HEK293T (cell line): Measurements from ENCODE around the gene LRBA.

ENCODE experiments used
- CTCF ChIA-PET: fragments of 350-600 bp; formaldehyde crosslinking; extraction: SDS; loops from one replicate; lab custom pipeline; 2021; ENCODE audit warnings: antibody characterized with exemption, inconsistent platforms; lab: Yijun Ruan, JAX
- POLR2A ChIA-PET: fragments of 350-600 bp; formaldehyde crosslinking; extraction: SDS; loops from one replicate; lab custom pipeline; 2020; ENCODE audit warnings: antibody characterized with exemption, inconsistent platforms; lab: Yijun Ruan, JAX
- DNase-seq: peaks from one replicate; pipeline ENCODE4 v3.0.0; 2012; ENCODE audit warnings: mixed read lengths; ENCODE audit errors: extremely low spot score
- ARNT ChIP-seq: fragments of 450-650 bp; IDR thresholded peaks from 2 replicates; pipeline ENCODE4 v1.6.1; 2017; ENCODE audit warnings: mild to moderate bottlenecking
- BHLHE40 ChIP-seq: fragments of 450-650 bp; IDR thresholded peaks from 2 replicates; pipeline ENCODE4 v1.6.1; 2016; ENCODE audit warnings: mild to moderate bottlenecking, moderate library complexity, borderline replicate concordance
- CTBP1 ChIP-seq: fragments of 450-650 bp; IDR thresholded peaks from 2 replicates; pipeline ENCODE4 v1.6.1; 2016; ENCODE audit warnings: borderline replicate concordance
- ELF4 ChIP-seq: fragments of 450-650 bp; IDR thresholded peaks from 2 replicates; pipeline ENCODE4 v1.6.1; 2017; ENCODE audit warnings: antibody characterized with exemption
- FOXA1 ChIP-seq: fragments of 450-650 bp; IDR thresholded peaks from 2 replicates; pipeline ENCODE4 v1.6.1; 2016; ENCODE audit warnings: mild to moderate bottlenecking
- FOXK2 ChIP-seq: fragments of 450-650 bp; IDR thresholded peaks from 2 replicates; pipeline ENCODE4 v1.6.1; 2016; ENCODE audit warnings: mild to moderate bottlenecking
- FOXM1 ChIP-seq: fragments of 450-650 bp; IDR thresholded peaks from 2 replicates; pipeline ENCODE4 v1.6.1; 2017; ENCODE audit warnings: mild to moderate bottlenecking, borderline replicate concordance
- HDGF ChIP-seq: fragments of 450-650 bp; IDR thresholded peaks from 2 replicates; pipeline ENCODE4 v1.6.1; 2017; ENCODE audit warnings: antibody characterized with exemption, borderline replicate concordance
- L3MBTL2 ChIP-seq: fragments of 450-650 bp; conservative IDR thresholded peaks from 2 replicates; pipeline ENCODE4 v1.6.1; 2016; ENCODE audit warnings: mild to moderate bottlenecking
- LEF1 ChIP-seq: fragments of 450-650 bp; IDR thresholded peaks from 2 replicates; pipeline ENCODE4 v1.6.1; 2017; ENCODE audit warnings: mild to moderate bottlenecking, borderline replicate concordance
- NFRKB ChIP-seq: fragments of 450-650 bp; IDR thresholded peaks from 2 replicates; pipeline ENCODE4 v1.6.1; 2016; ENCODE audit warnings: mild to moderate bottlenecking, moderate library complexity
- SP1 ChIP-seq: fragments of 450-650 bp; IDR thresholded peaks from 2 replicates; pipeline ENCODE4 v1.6.1; 2017
- SUZ12 ChIP-seq: fragments of 450-650 bp; IDR thresholded peaks from 2 replicates; pipeline ENCODE4 v1.6.1; 2016; ENCODE audit warnings: mild to moderate bottlenecking
- TARDBP ChIP-seq: fragments of 450-650 bp; IDR thresholded peaks from 2 replicates; pipeline ENCODE4 v1.6.1; 2016
- ZNF384 ChIP-seq: fragments of 450-650 bp; IDR thresholded peaks from 2 replicates; pipeline ENCODE4 v1.6.1; 2016
- TF ChIP-seq, protein P1 (sequence below): fragments of 450-650 bp; IDR thresholded peaks from 2 replicates; pipeline ENCODE4 v1.6.1; 2016

Gene LRBA

DNA sequence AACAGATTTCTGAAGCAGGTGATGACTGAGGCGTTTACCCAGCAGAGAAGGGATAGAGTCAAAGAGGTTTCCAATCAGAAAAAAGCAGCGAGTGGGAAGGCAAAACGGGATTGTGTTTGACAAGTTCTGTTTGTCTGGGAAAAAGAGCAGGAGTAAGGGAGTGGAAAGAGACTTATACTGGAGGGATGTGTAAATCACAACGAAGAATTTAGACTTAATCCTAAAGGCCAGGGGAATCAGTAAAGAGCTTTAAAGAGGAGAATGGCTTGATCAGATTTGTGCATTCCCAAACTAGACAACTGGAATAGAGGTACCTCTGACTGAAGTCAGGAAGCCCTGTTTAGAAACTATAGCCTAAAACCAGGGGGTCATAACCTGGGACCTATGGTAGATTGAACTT is 31.5 kb upstream of the LRBA start:
- CTCF ChIA-PET = interaction anchor here (0.6 kb wide), 1 partner anchor 20 kb away, joined by 3 read pairs; no protein-coding TSS in a partner anchor

DNA sequence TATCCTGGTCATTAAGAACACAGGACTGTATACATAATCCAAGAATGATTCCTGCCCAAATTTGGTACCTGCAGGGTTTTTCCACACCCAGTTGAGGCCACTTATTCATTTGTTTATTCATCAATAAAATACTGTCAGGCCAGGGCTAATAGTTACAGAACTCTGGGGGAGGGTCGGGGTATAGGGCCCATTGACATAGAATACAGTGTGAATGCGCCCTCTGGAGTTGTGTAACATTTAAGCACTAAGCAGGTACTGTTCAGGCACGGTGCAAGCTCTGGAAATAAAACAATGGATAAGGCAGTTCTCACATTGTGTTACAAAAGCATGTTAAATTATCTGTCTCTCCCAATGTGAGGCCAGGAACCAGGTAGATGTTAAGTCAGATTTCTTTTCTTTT is 30.8 kb upstream of the LRBA start:
- ChIA-PET CTCF (interaction anchor here (0.6 kb wide), 1 partner anchor 20 kb away, joined by 3 read pairs; no protein-coding TSS in a partner anchor), POLR2A (no interaction called here)
- TF ChIP-seq, protein P1, sequence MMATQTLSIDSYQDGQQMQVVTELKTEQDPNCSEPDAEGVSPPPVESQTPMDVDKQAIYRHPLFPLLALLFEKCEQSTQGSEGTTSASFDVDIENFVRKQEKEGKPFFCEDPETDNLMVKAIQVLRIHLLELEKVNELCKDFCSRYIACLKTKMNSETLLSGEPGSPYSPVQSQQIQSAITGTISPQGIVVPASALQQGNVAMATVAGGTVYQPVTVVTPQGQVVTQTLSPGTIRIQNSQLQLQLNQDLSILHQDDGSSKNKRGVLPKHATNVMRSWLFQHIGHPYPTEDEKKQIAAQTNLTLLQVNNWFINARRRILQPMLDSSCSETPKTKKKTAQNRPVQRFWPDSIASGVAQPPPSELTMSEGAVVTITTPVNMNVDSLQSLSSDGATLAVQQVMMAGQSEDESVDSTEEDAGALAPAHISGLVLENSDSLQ = no peak
- TF ChIP-seq L3MBTL2 (no peak), FOXM1 (no peak), NFRKB (no peak), ZNF384 (no peak), SP1 (no peak), ELF4 (no peak)
- peak; percentile 41 for DNase-seq

More for the DNA sequence above, 31.5 kb upstream of the LRBA start:
- POLR2A ChIA-PET = no interaction called here
- no peak for DNase-seq
- TF ChIP-seq FOXA1 (no peak), SP1 (no peak), FOXK2 (no peak), LEF1 (no peak), FOXM1 (no peak), HDGF (no peak), L3MBTL2 (no peak), CTBP1 (no peak), SUZ12 (no peak), ELF4 (no peak), ZNF384 (no peak), BHLHE40 (no peak), NFRKB (no peak), TARDBP (no peak), ARNT (no peak)
- TF ChIP-seq, protein P1 = no peak

GRCh38 chr4:151043803-151044515 is 28.9 kb upstream of the LRBA start:
- no peak for TF ChIP-seq SUZ12
- TF ChIP-seq FOXM1 = no peak
- TF ChIP-seq L3MBTL2 = no peak
- TF ChIP-seq ELF4 = no peak
- no peak for TF ChIP-seq SP1
- no peak for TF ChIP-seq FOXK2
- TF ChIP-seq, protein P1 = no peak
- no peak for TF ChIP-seq TARDBP
- TF ChIP-seq FOXA1 = no peak
- CTCF ChIA-PET = no interaction called here
- POLR2A ChIA-PET = no interaction called here
- no peak for DNase-seq

DNA sequence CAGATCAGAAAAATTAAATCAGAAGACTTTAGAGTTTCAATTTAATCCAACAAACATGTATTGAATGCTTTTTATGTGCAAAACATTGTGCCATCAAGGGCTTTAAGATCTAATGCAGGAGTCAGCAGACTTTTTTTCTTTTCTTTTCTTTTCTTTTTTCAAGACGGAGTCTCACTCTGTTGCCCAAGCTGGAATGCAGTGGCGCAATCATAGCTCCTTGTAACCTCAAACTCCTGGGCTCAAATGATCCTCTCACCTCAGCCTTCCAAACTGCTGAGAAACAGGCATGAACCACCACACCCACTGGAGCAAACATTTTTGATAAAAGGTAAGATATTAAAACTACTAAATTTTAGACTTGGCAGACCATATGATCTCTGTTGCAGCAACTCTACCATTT is 24.6 kb upstream of the LRBA start:
- POLR2A ChIA-PET = no interaction called here
- TF ChIP-seq L3MBTL2 (no peak), ZNF384 (no peak), CTBP1 (no peak), SUZ12 (no peak), FOXA1 (no peak), ARNT (no peak), BHLHE40 (no peak), FOXK2 (no peak), FOXM1 (no peak), ELF4 (no peak), NFRKB (no peak), HDGF (no peak), SP1 (no peak), TARDBP (no peak), LEF1 (no peak)
- TF ChIP-seq, protein P1 = no peak

DNA sequence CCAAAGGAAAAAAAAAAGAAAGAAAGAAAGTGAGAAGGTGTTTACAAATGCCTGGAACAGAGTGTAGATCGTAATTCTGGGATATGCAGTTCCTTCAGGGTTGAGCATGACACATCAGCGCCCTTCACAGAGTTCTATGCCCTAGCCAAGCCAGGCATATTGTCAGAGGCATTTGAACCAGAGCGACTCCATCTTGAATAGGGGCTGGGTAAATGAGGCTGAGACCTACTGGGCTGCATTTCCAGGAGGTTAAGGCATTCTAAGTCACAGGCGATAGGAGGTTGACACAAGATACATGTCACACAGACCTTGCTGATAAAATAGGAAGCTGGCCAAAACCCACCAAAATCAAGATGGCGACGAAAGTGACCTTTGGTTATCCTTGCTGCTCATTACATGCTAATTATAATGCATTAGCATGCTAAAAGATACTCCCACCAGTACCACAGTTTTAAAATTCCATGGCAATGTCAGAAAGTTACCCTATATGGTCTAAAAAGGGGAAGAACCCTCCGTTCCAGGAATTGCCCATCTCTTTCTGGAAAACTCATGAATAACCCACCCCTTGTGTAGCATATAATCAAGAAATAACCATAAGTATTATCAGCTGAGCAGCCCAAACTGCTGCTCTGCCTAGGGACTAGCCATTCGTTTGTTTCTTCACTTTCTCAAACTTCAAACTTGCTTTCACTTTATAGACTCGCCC is 23.5 kb upstream of the LRBA start:
- TF ChIP-seq SUZ12 (no peak), LEF1 (no peak), BHLHE40 (no peak), ZNF384 (no peak), ARNT (no peak)
- DNase-seq = no peak
- ChIA-PET POLR2A (no interaction called here), CTCF (no interaction called here)

More for the DNA sequence above, 24.6 kb upstream of the LRBA start:
- DNase-seq = no peak
- CTCF ChIA-PET = no interaction called here
